Stimulated activated CD4-positive, alpha-beta T cell treated with anti-CD3 and anti-CD28 coated beads, Interleukin-1b, Interleukin-23, amount 100 ng/mL, for 48 hours (primary cell): ENCODE data around the gene FIBP.

Source experiments
- DNase-seq: peaks from one replicate; pipeline ENCODE4 v3.0.0-alpha.2; 2020

The FIBP gene

DNA sequence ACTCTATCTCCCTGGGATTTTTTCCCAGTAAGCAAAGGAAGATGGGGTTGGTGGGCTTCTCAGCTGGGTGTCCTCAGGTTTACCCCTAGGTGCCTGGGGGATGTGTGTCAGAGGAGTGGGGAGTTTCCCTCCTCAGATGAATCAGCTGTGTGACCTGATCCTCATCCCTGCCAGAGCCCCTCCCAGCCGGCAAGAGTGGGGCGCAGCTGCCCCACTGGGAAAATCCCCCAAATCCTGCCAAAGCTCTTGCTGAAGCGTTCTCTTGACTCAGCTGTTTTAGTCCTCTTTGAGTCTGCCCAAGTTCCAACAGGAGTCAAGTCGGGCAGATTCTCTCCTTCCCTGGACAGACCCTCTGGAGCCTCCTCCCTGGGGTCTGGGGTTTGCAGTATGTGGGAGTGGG is 24.6 kb upstream of the FIBP start:
- no peak for DNase-seq

DNA sequence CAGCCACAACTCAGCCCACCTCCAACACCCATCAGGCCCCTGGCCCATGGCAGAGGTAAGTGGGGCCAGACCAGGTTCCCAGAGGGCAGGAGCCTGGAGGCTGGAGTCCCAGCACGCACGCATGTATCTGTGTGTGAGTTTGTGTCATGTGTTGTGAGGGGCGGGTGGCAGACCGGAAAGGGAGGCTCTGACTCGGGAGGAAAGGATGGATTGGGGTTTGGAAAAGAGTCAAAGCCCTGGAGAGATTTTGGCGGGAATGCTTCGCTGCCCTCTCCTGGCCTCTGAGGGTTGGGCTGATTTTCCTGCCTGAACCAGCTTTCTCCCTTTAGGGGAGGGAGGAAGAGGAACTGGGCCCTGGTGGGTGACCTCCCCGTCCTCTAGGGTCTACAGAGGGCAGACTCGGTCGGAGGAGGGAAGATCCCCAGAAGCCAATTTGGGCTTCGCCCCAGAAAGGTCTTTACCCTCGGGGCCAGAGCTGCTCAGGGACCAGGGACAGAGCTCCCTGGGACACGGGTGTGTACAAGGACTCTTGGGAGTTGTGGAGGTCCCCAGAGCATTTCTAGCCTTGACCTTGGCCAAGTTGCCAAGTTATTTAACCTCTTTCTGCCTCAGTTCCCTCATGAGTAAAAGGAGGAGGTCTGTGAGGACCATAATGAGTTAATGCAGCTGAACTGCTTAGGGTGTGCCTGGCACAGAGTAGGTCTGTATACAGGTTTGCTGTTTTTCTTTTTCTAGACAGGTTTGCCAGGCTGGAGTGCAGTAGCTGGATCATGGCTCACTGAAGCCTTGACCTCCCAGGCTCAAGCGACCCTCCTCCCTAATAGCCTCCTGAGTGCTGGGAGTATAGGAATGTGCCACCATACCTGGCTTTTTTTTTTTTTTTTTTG is 23.7 kb upstream of the FIBP start:
- no peak for DNase-seq

DNA sequence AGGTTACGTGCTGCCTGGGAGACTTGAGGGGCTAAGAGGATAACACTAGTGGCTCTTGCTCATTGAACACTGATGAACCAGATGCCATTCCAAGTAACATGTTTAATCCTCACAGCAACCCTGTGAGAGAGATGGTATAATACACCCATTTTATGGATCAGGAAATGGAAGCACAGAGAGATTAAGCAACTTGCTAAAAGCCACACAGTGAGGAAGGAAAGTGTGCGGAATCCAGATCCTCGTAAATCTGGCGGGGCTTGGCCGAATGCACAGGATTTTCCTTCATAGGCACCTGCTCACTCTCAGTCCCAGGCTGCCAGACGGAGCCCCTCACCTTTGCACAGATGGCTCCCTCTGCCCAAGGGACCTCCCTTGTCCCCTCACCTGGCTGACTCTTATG is 19.6 kb upstream of the FIBP start:
- no peak for DNase-seq

DNA sequence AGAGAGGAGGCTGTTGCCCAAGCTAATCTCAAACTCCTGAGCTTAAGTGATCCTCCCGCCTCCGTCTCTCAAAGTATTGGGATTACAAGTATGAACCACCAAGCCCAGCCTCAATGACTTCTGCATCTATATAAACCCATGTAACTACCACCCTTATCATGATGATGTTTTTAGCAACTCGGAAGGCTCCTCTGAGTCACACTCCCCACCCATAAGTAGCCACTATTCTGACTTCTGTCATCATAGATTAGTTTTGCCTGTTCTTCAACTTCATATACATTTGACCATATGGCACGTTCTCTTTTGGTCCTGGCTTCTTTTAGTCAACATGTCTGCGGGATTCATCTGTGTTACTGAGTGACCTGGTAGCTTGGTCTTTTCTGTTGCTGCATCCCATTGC is 18.3 kb upstream of the FIBP start:
- DNase-seq: no peak

DNA sequence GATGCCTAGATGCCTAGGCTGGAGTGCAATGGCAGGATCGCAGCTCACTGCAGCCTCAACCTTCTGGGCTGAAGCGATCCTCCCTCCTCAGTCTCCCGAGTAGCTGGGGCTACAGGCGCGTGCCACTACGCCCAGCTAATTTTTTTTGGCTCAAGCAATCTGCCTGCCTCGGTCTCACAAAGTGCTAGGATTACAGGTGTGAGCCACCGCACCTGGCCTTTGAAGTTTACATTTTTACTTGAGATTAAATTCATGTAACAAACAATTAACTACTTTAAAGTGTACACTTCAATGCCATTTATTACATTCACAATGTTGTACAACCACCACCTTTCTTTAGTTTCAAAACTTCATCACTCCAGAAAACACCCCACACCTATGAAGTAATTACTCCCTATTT is 15.4 kb upstream of the FIBP start:
- no peak for DNase-seq

DNA sequence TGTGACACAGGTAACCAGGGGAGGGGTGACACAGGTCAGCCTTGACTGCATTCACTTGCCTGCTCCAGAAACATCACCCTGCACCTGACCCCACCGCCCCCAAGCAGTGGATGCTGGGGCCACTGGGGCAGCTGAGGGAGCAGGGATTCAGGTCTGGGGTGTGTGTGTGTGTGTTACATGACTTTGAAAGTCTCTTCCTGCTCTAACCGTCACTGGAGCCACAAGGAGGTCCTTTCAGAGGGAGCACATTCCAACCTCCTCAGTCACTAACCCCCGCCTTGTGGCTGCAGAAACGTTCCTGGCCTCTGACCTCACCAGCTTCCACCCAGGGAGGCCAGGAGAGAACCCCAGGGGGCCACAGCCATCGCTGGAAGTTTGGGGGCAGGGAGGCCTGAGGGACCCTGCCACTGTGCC is 14.8 kb upstream of the FIBP start:
- no peak for DNase-seq

DNA sequence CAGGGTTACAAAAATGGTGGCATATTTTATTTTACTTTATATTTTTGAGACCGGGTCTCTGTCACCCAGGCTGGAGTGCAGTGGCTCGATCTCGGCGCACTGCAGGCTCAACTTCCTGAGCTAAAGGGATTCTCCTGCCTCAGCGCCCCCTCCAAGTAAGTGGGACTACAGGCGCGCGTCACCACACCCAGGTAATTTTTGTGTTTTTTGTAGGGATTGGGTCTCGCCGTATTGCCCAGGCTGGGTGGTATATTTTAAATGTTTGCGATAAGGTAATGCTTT is 12.6 kb upstream of the FIBP start:
- DNase-seq: no peak

DNA sequence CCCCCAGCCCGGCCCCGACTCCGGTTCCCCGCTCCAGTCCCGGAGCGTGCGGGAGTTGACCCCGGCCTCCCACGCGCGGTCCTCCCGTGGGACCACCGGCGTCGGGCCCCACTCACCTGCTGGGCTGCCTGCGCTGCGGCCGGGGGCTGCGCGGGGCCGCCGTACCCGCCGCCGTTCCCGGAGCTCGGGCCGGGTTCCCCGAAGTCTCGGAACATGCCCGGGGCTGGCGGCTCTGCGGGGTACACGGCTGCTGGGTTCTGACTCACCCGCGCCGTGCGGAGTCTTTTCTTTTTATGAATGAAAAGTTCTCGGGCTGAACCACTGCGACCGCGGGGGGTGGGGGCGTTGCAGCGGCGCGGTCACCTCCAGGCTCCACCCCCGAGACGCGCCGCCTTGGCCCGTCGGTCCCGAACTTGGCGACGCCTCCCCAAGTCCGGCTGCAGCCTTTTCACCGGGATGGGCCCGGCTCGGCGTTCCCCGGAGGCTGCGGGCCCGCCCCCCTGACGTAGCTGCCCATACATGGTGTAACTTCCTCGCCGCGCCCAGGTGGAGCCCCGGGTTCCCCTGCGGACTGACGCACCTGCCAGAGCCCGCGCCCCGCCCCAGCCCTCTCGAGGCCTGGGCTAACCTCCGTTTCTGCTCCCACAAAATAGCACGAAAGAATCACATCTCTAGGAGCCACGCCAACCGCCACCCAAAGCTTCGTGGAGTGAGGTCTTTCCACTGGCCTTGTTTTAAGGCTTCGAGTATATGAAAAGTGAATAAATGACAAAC is 12.0 kb upstream of the FIBP start, which contains the start of gene FOSL1:
Gene FOSL1 (minus strand): TSS at position 264 of the 774 bp plus-strand sequence. CDS start 49 bp downstream, at position 215.
- peak; percentile 96 for DNase-seq

DNA sequence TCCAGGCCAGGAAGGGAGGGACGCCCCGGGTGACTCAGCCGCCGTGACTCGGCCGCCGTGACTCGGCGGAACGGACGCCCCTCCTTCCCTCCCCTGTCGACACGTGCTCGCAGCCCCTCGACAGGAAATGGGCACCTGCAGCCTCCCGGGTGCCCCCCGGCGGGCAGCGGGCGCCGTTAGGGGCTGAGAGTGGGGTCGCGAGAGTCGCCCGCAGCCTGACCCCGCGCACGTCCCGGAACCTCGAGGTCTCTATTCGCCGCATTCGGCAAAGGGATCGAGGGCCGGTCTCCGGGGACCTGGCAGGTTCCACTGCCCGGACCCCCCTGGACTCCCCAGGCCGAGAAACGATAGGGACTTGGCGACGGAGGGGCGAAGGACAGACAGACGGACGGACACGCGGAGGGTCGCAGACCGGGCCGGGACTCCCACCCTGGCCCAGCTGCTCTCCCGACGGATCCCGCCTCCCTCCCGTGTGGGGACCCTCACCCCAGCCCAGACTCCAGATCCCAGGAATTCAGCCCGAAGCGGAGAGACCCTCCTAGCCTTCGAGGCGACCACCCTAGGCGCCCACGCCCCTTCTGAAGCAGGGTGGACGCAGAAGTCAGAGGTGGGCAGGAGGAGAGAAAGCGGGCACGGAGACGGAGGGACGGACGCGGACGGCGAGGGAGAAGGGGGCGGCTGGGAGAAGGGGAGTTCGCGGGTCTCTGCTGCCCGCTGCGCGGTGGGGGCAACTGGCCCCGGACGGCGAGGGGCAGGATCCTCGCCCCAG is 11.3 kb upstream of the FIBP start:
- DNase-seq: peak; percentile 82

DNA sequence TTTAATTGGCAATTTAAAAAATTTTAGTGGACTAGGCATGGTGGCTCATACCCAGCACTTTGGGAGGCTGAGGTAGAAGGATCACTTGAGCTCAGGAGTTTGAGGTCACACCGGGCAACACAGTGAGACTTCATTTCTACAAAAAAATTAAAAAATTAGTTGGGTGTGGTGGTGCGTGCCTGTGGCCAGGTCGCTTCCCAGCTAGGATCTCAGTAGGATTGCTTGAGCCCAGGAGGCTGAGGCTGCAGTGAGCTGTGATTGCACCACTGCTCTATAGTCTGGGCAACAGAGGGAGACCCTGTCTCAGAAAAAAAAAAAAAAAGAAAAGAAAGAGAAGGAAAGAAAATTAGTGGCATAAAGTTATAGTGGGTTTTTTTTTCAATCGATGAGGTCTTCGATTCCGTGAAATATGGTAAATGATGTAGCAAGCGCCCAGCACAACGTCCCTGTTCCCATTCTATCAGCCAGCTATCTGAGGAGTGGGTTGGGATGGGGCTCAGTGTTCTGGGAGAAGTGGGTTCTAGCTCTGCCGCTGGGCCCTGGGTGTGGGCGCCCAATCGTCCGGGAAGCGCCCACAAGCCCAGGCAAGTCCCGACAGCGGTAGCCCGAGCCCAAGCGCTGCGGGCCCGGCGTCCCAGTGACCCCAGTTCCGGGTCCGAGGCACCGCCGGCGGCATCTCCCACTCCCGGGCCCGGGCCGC is 10.5 kb upstream of the FIBP start:
- no peak for DNase-seq

DNA sequence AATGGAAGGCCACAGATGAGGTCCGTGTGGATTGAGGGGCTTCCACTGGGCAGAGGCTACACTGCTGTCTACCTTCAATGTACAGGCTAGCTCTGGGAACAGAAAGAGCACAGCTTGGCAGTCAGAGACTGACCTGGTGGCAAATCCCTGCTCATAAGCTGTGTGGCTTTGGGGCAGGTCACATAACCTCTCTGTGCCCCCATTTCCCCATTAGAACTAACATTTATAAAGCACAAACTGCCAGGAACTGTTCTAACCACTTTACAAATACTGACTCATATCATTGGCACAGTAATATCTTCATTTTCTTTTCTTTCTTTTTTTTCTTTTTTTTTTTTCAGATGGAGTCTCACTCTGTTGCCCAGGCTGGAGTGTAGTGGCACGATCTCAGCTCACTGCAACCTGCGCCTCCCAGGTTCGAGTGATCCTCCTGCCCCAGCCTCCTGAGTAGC is 8.8 kb upstream of the FIBP start:
- no peak for DNase-seq

DNA sequence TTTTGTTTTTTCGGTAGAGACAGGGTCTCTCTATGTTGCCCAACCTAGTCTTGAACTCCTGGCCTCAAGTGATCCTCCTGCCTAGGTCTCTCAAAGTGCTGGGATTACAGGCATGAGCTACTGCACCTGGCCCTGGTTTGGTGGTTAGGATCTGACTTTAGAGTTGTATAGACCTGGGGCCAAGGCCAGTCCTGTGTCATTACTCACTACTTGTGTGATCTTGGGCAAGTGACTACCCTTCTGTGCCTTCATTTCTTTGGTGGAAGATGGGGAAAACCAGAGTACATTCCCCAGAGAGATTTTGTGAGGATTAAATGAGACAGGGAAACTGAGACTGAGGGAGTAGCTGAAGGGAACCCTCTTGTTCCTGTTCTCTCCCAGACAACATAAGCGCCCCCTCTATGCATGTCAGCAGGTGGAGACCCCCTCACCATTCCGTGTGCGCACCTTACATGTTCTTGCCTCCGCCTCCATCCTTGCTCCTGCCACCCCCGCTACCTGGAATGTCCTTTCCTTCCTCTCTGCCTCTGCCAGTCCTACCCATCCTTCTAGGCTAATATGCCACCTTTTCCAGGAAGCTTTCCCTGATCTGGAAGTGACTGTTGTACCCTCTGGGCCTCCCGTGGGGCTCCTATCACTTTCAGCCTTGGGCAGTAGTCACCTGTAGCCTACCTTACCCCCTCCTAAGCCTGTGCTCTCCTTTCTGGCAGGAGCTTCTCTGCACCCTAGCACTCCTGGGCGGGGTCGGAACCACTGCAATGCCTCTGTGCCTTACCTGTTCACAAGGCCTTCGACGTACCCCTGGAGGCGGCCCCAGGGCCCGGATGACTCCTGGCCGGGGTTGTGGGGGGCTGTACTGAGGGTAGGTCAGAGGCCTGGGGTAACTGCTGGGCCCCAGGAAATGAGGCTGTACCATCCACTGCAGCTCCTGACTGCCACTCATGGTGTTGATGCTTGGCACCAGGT is 8.0 kb upstream of the FIBP start:
- DNase-seq: no peak

DNA sequence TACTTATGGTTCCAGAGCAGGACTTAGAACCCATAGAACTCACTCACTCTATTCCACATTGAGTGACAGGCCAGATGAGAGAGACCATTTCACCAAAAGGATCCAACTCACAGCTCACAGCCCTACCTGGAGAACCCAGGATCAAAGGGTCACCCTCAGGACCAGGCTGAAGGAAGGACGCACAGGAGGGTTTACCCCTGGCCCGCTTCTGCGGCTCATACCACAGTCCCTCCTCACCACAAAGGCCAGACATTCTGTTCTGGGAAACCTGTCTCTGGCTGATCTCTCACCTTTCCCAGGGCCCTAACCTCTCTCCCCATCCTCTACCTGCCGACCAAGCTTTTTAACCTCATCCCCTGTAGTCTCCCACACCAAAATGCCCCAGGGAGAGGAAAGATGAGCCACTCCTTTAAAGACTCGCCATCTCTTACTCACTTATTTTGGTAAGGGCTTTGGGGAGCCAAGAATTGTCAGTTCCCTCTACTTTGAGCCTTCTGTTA is 7.3 kb upstream of the FIBP start:
- no peak for DNase-seq

DNA sequence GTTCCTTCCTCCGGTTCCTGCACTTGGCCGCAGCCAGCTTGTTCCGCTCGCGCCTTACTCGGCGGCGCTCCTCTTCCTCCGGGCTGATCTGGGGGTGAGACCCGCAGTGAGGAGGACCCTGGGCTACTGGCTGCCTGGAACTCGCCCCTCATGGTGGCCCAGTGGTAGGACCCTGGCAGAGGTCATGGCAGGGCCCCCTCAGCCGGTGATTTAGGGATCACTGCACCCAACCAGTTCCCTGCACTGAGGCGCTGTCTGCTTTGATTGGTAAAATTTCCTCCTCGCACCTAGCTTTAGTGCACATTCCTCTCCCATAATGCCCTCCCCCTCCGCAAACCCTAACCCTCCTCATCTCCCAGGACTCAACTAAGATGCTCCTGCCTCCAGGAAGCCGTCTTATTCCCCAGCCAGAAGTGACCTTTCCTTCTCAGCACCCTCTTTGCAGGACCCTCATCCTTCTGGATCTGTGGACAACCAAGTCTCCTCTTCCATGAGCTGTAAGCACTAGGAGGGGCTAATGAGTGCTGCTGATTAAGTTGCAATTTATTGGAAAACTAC is 5.8 kb upstream of the FIBP start:
- no peak for DNase-seq

DNA sequence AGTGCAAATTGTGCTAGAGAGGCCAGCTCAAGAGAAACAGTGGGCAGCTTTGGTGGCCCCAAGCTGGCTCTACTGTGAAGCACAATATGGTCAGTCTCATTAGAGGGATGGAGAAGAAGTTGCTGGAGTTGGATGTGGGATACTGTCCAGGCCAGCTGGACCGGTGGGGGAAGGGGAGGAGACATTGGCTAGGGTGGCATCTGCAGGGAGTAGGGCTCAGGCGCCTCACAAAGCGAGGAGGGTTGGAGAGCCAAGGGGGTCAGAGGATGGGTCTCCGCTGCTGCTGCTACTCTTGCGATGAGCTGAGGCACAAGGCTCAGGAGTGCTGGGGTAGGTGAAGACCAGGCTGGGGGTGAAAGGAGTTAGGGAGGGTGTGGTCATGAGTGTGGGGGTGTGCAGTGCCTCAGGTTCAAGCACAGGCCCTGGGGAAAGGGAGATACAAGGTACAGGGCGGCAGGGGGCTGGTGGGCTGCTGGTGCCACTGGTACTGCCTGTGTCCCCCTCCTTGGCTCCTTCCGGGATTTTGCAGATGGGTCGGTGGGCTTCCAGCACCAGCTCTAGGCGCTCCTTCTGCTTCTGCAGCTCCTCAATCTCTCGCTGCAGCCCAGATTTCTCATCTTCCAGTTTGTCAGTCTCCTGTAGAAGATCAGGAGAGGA is 4.5 kb upstream of the FIBP start:
- DNase-seq: no peak

DNA sequence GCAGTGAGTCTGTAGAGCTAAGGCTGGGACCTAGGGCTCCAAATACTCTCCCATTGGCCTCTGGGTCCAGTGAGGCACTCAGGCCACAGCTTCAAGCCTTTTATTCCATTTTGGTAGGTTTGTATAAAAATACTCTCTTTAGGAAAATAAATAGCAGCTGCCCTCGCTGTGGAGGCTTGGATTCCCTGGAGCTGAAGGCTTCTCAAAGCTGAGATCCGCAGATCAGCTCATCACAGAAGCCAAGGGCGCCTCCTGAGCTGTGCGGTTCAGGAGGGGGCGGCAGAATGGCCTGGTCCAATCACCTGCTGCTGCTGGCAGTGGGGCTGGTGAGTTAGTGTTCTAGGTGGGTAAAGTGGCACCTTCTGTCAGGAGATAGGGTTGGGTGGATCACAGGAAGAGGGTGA is 3.9 kb upstream of the FIBP start:
- DNase-seq: peak; percentile 55

DNA sequence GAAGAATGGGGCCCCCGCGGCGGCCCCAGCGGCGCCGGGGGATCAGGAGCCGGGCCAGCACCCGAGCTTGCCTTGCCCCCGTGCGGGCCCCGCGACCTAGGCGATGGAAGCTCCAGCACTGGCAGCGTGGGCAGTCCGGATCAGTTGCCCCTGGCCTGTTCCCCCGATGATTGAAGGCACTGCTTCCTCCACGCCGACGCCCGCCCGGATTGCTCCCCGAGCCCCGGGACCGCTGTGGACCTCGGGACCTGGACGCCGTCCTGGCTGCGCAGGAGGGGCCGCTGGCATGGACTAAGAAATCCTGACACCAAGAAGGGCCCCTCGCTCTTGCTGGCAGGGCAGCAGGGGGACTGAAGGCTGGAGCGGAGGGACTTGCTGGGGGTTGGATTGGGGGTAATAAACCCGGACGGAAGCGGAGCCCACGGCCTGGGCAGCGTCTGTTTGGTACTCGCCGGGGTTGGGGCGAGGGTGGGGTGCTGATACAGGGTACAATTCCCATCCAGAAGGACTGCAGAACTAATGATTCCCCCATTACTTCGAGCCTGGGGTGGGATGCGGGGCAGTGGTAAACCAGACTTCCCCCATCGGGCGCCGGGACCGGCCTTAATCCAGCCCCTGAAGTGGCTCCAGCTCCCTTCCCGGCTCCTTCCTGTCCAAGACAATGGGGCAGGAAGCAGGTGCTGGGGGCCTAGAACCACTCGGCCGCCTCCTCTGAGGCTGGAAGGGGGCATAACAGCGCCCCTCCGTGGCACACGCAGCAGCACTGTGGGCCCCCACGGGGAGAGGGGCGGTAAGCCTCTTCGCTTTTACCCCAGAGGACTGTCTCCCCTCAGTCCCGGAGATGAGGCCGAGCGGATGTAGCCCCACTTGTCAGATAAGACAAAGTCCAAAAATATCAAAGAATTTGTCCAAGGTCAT is 3.2 kb upstream of the FIBP start:
- DNase-seq: no peak

DNA sequence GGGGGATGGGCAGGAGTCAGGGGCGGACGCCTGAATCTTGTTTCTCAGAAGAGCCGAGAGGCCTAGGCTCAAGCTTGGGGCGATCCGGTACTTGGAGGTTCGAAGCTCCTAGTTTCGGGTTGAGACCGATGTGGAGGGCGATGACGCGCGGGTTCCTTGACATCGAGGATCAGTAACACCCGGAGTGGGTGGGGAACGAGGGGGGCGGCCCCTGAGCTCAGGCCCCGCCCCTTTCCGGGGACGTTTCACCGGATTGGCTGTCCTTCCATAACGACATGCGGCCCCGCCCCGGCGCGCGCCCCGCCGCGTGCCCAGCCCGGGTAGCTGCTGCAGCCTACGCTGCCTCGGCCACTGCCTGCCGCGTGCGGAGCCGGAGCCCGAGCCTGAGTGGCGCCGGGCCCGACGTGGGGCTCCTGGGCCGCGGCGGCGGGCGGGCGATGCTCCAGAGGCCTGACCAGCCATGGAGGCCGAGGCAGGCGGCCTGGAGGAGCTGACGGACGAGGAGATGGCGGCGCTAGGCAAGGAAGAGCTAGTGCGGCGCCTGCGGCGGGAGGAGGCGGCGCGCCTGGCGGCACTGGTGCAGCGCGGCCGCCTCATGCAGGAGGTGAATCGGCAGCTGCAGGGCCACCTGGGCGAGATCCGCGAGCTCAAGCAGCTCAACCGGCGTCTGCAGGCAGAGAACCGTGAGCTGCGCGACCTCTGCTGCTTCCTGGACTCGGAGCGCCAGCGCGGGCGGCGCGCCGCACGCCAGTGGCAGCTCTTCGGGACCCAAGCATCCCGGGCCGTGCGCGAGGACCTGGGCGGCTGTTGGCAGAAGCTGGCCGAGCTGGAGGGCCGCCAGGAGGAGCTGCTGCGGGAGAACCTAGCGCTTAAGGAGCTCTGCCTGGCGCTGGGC is 2.3 kb upstream of the FIBP start, which contains the start of gene CCDC85B:
Gene CCDC85B (plus strand): TSS at position 350 of the 895 bp plus-strand sequence. CDS start 111 bp downstream, at position 461.
- peak; percentile 99 for DNase-seq
